HepG2 (cell line): ENCODE measurements around the gene KCNMA1. TPM values are rescaled to one million over a fixed set of nuclear protein-coding genes. Genes with fewer than 3 reads are reported as not detected.

ENCODE experiments used
- ATAC-seq: fragments of 200-7000 bp; cut with Tn5 transposase; 3 replicates; pipeline ENCODE4 v1.9.1; 2020; ENCODE audit warnings: mild to moderate bottlenecking, moderate library complexity
- BruUV-seq: library from RNA; stranded (reverse); fragments of 400-500 nt; replicated peaks from 2 replicates; lab custom pipeline; 2021; lab: Mats Ljungman, UMichigan
- CTCF ChIA-PET: fragments of 300-600 bp; formaldehyde crosslinking; extraction: SDS; loops from one replicate; lab custom pipeline; 2021; ENCODE audit warnings: low total read pairs, inconsistent platforms, low intra/inter-chr PET ratio; lab: Yijun Ruan, JAX
- POLR2A ChIA-PET: fragments of 350-600 bp; sonication (Branson Sonifier 250); formaldehyde crosslinking; loops from one replicate; lab custom pipeline; 2020; ENCODE audit warnings: antibody characterized with exemption, inconsistent platforms; lab: Yijun Ruan, JAX
- DNase-seq: peaks from one replicate; pipeline ENCODE4 v3.0.0-alpha.2; 2015; ENCODE audit warnings: low spot score
- FAIRE-seq: peaks from 3 replicates; lab custom pipeline; 2011; peaks lifted over from hg19 to GRCh38; lab: Jason Lieb, UNC
- H2AFZ ChIP-seq: one replicate; pipeline ENCODE4 v1.6.1; 2011; ENCODE audit warnings: low read length, inconsistent platforms
- H3K27ac ChIP-seq: fragments of 300-600 bp; 3 replicates; pipeline ENCODE4 v1.8.0; 2011; ENCODE audit warnings: mixed run types, mild to moderate bottlenecking, mixed read lengths, low read length, inconsistent platforms; ENCODE audit not compliant: insufficient read depth; ENCODE audit errors: extremely low read length
- H3K27me3 ChIP-seq, 2 experiments: fragments of 200-600 bp in 1 of 2; 2 replicates in 1 of 2; 3 replicates in 1 of 2; pipeline versions ENCODE4 v1.6.0 to v1.8.0; 2011; ENCODE audit warnings: low read length in 2 of 2, mild to moderate bottlenecking in 2 of 2, moderate library complexity in 2 of 2, inconsistent platforms in 1 of 2; ENCODE audit not compliant: insufficient read depth in 2 of 2, control insufficient read depth in 1 of 2
- H3K36me3 ChIP-seq, 2 experiments: fragments of 200-600 bp in 1 of 2; replicated peaks in 1 of 2; 2 replicates in 1 of 2; 3 replicates in 1 of 2; pipeline versions ENCODE4 v1.5.1 to v1.8.0; 2011; ENCODE audit warnings: low read length in 2 of 2, inconsistent platforms in 1 of 2; ENCODE audit not compliant: insufficient read depth in 2 of 2, control insufficient read depth in 1 of 2
- H3K4me1 ChIP-seq: 2 replicates; pipeline ENCODE4 v1.5.1; 2012; ENCODE audit warnings: low read length, inconsistent platforms; ENCODE audit not compliant: insufficient read depth
- H3K4me2 ChIP-seq: 2 replicates; pipeline ENCODE4 v1.6.0; 2011; ENCODE audit warnings: low read depth, low read length, inconsistent platforms
- H3K4me3 ChIP-seq, 3 experiments: fragments of 200-600 bp in 1 of 3; sonication (generic), shearing (Covaris generic) in 1 of 3; replicated peaks in 1 of 3; 2 replicates each; pipeline ENCODE4 v1.5.1; 2011 to 2016; ENCODE audit warnings: low read length in 3 of 3, inconsistent platforms in 2 of 3, low read depth in 2 of 3, mild to moderate bottlenecking in 2 of 3, control low read depth in 1 of 3, mixed read lengths in 1 of 3; ENCODE audit not compliant: insufficient read depth in 1 of 3
- H3K79me2 ChIP-seq: one replicate; pipeline ENCODE4 v1.6.1; 2011; ENCODE audit warnings: low read length, inconsistent platforms; ENCODE audit not compliant: insufficient read depth
- H3K9ac ChIP-seq: 2 replicates; pipeline ENCODE4 v1.6.0; 2011; ENCODE audit warnings: mild to moderate bottlenecking, low read depth, low read length, inconsistent platforms; ENCODE audit not compliant: insufficient read depth
- H3K9me3 ChIP-seq: 2 replicates; pipeline ENCODE4 v1.5.1; 2012; ENCODE audit warnings: mild to moderate bottlenecking, low read length
- H4K20me1 ChIP-seq: 2 replicates; pipeline ENCODE4 v1.6.0; 2011; ENCODE audit warnings: inconsistent platforms, mild to moderate bottlenecking, low read length, moderate library complexity; ENCODE audit not compliant: insufficient read depth
- BHLHE40 ChIP-seq: IDR thresholded peaks from 2 replicates; pipeline ENCODE4 v1.6.1; 2011; ENCODE audit warnings: low read length, improper control_type of control experiment
- EP300 ChIP-seq, 3 experiments: sonication (generic) in 1 of 3; formaldehyde crosslinking in 1 of 3; IDR thresholded peaks; 2 replicates each; pipeline versions ENCODE4 v1.5.1 to v1.6.1; 2011 to 2020; ENCODE audit warnings: low read depth in 2 of 3, low read length in 2 of 3, borderline replicate concordance in 1 of 3, improper control_type of control experiment in 1 of 3, mild to moderate bottlenecking in 1 of 3, missing genetic modification reagents in 1 of 3, moderate library complexity in 1 of 3
- HOXD1 ChIP-seq: sonication (generic); formaldehyde crosslinking; IDR thresholded peaks from 2 replicates; pipeline ENCODE4 v1.5.0; 2020; ENCODE audit warnings: missing genetic modification reagents
- JUNB ChIP-seq: sonication (generic); formaldehyde crosslinking; IDR thresholded peaks from 2 replicates; pipeline ENCODE4 v1.8.0; 2022; ENCODE audit warnings: missing genetic modification reagents, mild to moderate bottlenecking, borderline replicate concordance
- KDM4B ChIP-seq: sonication (generic); formaldehyde crosslinking; IDR thresholded peaks from 2 replicates; pipeline ENCODE4 v1.4.0; 2020; ENCODE audit warnings: missing genetic modification reagents
- SRY ChIP-seq: sonication (generic); formaldehyde crosslinking; IDR thresholded peaks from 2 replicates; pipeline ENCODE4 v1.8.0; 2022; ENCODE audit warnings: mild to moderate bottlenecking, missing genetic modification reagents
- ZMYM3 ChIP-seq: sonication (generic); formaldehyde crosslinking; IDR thresholded peaks from 2 replicates; pipeline ENCODE4 v1.5.1; 2020; ENCODE audit warnings: mild to moderate bottlenecking, missing genetic modification reagents
- ZNF225 ChIP-seq: sonication (generic); formaldehyde crosslinking; IDR thresholded peaks from 2 replicates; pipeline ENCODE4 v1.4.0; 2020; ENCODE audit warnings: mild to moderate bottlenecking, missing genetic modification reagents
- ZNF350 ChIP-seq: sonication (generic); formaldehyde crosslinking; IDR thresholded peaks from 2 replicates; pipeline ENCODE4 v1.4.0; 2020; ENCODE audit warnings: mild to moderate bottlenecking, low read depth, missing genetic modification reagents, borderline replicate concordance
- ZNF460 ChIP-seq: sonication (generic); formaldehyde crosslinking; IDR thresholded peaks from 2 replicates; pipeline ENCODE4 v1.5.1; 2020; ENCODE audit warnings: missing genetic modification reagents, mild to moderate bottlenecking, borderline replicate concordance
- ZNF784 ChIP-seq: sonication (generic); formaldehyde crosslinking; IDR thresholded peaks from 2 replicates; pipeline ENCODE4 v1.5.1; 2020; ENCODE audit warnings: missing genetic modification reagents, mild to moderate bottlenecking, borderline replicate concordance
- ZNF790 ChIP-seq: sonication (generic); formaldehyde crosslinking; IDR thresholded peaks from 2 replicates; pipeline ENCODE4 v1.8.0; 2022; ENCODE audit warnings: missing genetic modification reagents, mild to moderate bottlenecking, borderline replicate concordance
- WGBS: methylation state at CpG from one replicate; pipeline ENCODE4 v1.1.6; 2017; ENCODE audit warnings: low lambda C conversion rate; 5-methylcytosine and 5-hydroxymethylcytosine counted together
- in situ Hi-C: cut with HindIII; loops from 2 replicates; pipeline ENCODE4 v1.10.0; 2017; ENCODE audit warnings: low pct_unique_long_range_greater_than_20kb; ENCODE audit not compliant: extremely low pct_ligation_motif_present
- intact Hi-C: fragments of 100-400 bp; cut with micrococcal nuclease; formaldehyde crosslinking; loops from one replicate; pipeline ENCODE4 v1.10.0; 2022; ENCODE audit not compliant: unreplicated experiment
- polyA plus RNA-seq, 8 experiments: library from polyadenylated mRNA; depleted of rRNA in 3 of 8; stranded (reverse) in 7 of 8; unstranded in 1 of 8; fragments of >200 nt; fragmentation: Illumina TruSeq in 4 of 8; extraction: Trizol in 4 of 8; gene quantifications; 2 replicates each; pipeline versions ENCODE4 v1.2.1 to v1.2.3, GENCODE V29; 2011 to 2016; ENCODE audit warnings: low read depth in 4 of 8, missing spikeins in 1 of 8, mixed read lengths in 1 of 8; ENCODE audit not compliant: insufficient read depth in 1 of 8
- total RNA-seq, 5 experiments: library from RNA; depleted of rRNA; stranded (reverse); fragments of >200 nt; fragmentation: Illumina TruSeq; extraction: Trizol; gene quantifications; 2 replicates each; pipeline ENCODE4 v1.2.3, GENCODE V29; 2016; ENCODE audit warnings: low read depth in 1 of 5
- TF ChIP-seq, protein P1 (sequence below): sonication (generic); formaldehyde crosslinking; IDR thresholded peaks from 2 replicates; pipeline ENCODE4 v1.8.1; 2023; ENCODE audit warnings: mild to moderate bottlenecking, inconsistent platforms, moderate library complexity, missing genetic modification reagents, borderline replicate concordance
- TF ChIP-seq, protein P2 (sequence below): sonication (generic); formaldehyde crosslinking; conservative IDR thresholded peaks from 2 replicates; pipeline ENCODE4 v1.8.0; 2022; ENCODE audit warnings: low read depth, missing genetic modification reagents
- TF ChIP-seq, protein P3 (sequence below): sonication (generic); formaldehyde crosslinking; IDR thresholded peaks from 2 replicates; pipeline ENCODE4 v1.5.0; 2020; ENCODE audit warnings: missing genetic modification reagents, mild to moderate bottlenecking, borderline replicate concordance
- TF ChIP-seq, protein P4 (sequence below): sonication (generic); formaldehyde crosslinking; IDR thresholded peaks from 2 replicates; pipeline ENCODE4 v1.5.1; 2020; ENCODE audit warnings: mild to moderate bottlenecking, missing genetic modification reagents, borderline replicate concordance

KCNMA1 gene
- total and polyA plus RNA-seq, 2 of the 13 experiments (the other 11 are each of a cell fraction or from before 2014, with no cell fraction given) = 0.02 TPM; not detected in 1

- no peak overlapping the region for H3K4me2 ChIP-seq
- FAIRE-seq = no peak
- POLR2A ChIA-PET = no interaction called here
- H3K9ac ChIP-seq = no peak overlapping the region
- H4K20me1 ChIP-seq = no peaks in the 10 kb centered on the region
- no peak for ATAC-seq
- H3K4me1 ChIP-seq = no peaks in the 10 kb centered on the region
- BruUV-seq = no TSS peak
- H3K79me2 ChIP-seq = no peaks in the 10 kb centered on the region
- no peaks in the 10 kb centered on the region for H3K9me3 ChIP-seq
- H3K27ac ChIP-seq = no peak overlapping the region
- TF ChIP-seq EP300 (IDR thresholded peaks at IDR 0.05; ENCODE audit: low read depth in 2 of 2, low read length in 2 of 2) = no peak
- no peak for TF ChIP-seq EP300 (CRISPR knock-in tag; IDR thresholded peaks at IDR 0.05; ENCODE audit: borderline replicate concordance)
- TF ChIP-seq ZNF790 (CRISPR knock-in tag) = no peak
- TF ChIP-seq ZNF784 = no peak
- no peak for TF ChIP-seq HOXD1 (CRISPR knock-in tag)
- no peak for TF ChIP-seq SRY (CRISPR knock-in tag)
- TF ChIP-seq, protein P1, sequence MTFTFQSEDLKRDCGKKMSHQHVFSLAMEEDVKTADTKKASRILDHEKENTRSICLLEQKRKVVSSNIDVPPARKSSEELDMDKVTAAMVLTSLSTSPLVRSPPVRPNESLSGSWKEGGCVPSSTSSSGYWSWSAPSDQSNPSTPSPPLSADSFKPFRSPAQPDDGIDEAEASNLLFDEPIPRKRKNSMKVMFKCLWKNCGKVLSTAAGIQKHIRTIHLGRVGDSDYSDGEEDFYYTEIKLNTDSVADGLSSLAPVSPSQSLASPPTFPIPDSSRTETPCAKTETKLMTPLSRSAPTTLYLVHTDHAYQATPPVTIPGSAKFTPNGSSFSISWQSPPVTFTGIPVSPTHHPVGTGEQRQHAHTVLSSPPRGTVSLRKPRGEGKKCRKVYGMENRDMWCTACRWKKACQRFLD (CRISPR knock-in tag) = no peak
- no peak for TF ChIP-seq ZNF225 (CRISPR knock-in tag)
- TF ChIP-seq, protein P2, sequence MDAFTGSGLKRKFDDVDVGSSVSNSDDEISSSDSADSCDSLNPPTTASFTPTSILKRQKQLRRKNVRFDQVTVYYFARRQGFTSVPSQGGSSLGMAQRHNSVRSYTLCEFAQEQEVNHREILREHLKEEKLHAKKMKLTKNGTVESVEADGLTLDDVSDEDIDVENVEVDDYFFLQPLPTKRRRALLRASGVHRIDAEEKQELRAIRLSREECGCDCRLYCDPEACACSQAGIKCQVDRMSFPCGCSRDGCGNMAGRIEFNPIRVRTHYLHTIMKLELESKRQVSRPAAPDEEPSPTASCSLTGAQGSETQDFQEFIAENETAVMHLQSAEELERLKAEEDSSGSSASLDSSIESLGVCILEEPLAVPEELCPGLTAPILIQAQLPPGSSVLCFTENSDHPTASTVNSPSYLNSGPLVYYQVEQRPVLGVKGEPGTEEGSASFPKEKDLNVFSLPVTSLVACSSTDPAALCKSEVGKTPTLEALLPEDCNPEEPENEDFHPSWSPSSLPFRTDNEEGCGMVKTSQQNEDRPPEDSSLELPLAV (CRISPR knock-in tag) = no peak
- TF ChIP-seq, protein P3, sequence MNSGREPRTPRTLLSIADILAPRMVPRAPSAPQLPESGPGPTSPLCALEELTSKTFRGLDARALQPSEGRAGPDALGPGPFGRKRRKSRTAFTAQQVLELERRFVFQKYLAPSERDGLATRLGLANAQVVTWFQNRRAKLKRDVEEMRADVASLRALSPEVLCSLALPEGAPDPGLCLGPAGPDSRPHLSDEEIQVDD = no peak
- no peak for TF ChIP-seq ZMYM3 (CRISPR knock-in tag)
- TF ChIP-seq, protein P4, sequence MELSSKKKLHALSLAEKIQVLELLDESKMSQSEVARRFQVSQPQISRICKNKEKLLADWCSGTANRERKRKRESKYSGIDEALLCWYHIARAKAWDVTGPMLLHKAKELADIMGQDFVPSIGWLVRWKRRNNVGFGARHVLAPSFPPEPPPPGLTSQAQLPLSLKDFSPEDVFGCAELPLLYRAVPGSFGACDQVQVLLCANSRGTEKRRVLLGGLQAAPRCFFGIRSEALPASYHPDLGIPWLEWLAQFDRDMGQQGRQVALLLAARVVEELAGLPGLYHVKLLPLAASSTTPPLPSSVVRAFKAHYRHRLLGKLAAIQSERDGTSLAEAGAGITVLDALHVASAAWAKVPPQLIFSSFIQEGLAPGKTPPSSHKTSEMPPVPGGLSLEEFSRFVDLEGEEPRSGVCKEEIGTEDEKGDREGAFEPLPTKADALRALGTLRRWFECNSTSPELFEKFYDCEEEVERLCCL (CRISPR knock-in tag) = no peak
- no peak for TF ChIP-seq JUNB (CRISPR knock-in tag)
- TF ChIP-seq ZNF460 = no peak
- no peak for TF ChIP-seq ZNF350 (CRISPR knock-in tag)
- TF ChIP-seq KDM4B (CRISPR knock-in tag) = no peak
- no peak for TF ChIP-seq BHLHE40
- TF ChIP-seq, all 625 proteins: peak for 0
- CTCF ChIA-PET = no interaction called here
- H2AFZ ChIP-seq = no peak overlapping the region
- no peak overlapping the region for H3K4me3 ChIP-seq
- in situ Hi-C loops = no loop called here
- 8% methylated on average over 2 of the region's 2 CpGs for WGBS
- H3K36me3 ChIP-seq = no peaks in the 10 kb centered on the region
- no peak for DNase-seq
- intact Hi-C loops = no loop called here
- H3K27me3 ChIP-seq = no peaks in the 10 kb centered on the region; a peak in 1 of 5 replicates
These were observed 381.3 kb downstream of the KCNMA1 start for GRCh38 chr10:77256346-77256745.
